GM10266 (cell line): ENCODE data around the gene FUT3.

ENCODE experiments used
- DNase-seq: peaks from one replicate; pipeline ENCODE4 v3.0.0; 2012; ENCODE audit errors: extremely low spot score
- TF ChIP-seq, protein P1 (sequence below): IDR thresholded peaks from 2 replicates; pipeline ENCODE4 v1.5.1; 2012; ENCODE audit warnings: mild to moderate bottlenecking, low read depth; ENCODE audit not compliant: control insufficient read depth, insufficient read depth; ENCODE audit errors: missing control alignments

Gene FUT3

DNA sequence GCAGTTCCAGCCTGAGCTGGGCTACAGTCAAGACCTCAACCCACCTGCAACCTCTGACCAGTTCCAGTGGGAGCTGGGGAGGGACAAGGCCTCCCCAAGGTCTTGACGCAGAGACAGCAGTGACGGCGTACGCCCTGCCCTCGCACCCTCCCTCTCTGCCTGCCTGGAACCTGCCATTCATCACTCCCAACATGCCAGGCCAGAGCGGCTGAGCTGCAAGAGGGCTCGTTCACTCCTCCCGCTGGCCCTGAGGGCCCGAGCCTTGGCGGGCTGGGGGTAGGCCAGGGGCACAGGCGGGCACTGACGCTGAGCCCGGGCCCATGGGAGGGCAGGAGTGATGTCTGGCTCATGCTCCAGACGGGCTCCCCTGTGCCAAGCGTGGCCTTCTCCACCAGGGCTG lies 44.2 kb upstream of the FUT3 start:
- DNase-seq, result no peak
- TF ChIP-seq, protein P1, sequence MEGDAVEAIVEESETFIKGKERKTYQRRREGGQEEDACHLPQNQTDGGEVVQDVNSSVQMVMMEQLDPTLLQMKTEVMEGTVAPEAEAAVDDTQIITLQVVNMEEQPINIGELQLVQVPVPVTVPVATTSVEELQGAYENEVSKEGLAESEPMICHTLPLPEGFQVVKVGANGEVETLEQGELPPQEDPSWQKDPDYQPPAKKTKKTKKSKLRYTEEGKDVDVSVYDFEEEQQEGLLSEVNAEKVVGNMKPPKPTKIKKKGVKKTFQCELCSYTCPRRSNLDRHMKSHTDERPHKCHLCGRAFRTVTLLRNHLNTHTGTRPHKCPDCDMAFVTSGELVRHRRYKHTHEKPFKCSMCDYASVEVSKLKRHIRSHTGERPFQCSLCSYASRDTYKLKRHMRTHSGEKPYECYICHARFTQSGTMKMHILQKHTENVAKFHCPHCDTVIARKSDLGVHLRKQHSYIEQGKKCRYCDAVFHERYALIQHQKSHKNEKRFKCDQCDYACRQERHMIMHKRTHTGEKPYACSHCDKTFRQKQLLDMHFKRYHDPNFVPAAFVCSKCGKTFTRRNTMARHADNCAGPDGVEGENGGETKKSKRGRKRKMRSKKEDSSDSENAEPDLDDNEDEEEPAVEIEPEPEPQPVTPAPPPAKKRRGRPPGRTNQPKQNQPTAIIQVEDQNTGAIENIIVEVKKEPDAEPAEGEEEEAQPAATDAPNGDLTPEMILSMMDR, result no peak

DNA sequence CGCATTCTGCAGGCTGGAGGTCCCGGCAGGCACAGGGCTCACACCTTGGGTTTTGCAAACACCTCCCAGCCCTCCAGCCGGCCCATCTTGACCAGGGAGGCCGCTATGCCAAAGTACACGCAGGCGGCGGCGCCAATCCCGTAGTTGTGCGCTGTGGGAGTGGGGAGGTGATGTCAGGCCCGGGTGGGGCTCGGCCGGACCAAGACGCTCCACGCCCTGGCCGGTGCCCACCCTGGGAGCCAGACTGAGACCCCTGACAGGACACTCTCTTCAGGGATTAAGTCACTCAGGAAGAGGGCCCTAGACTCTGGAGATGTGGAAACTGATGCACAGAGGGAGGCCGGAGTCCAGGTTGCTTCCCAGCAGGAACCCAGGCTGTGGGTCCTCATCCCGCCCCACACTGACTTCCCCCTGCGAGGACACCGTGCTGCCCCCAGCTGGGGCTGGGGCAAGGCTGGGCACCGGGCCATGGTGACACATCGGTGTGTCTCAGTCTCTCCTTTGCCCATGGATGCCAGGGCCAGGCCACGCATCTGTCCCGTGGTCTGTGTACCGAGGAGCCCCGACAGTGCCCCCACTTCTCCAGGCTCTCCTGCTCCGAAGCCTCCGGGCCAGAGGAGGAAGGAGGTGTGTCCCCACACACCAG lies 43.6 kb upstream of the FUT3 start:
- TF ChIP-seq, protein P1, result no peak
- DNase-seq, result no peak

DNA sequence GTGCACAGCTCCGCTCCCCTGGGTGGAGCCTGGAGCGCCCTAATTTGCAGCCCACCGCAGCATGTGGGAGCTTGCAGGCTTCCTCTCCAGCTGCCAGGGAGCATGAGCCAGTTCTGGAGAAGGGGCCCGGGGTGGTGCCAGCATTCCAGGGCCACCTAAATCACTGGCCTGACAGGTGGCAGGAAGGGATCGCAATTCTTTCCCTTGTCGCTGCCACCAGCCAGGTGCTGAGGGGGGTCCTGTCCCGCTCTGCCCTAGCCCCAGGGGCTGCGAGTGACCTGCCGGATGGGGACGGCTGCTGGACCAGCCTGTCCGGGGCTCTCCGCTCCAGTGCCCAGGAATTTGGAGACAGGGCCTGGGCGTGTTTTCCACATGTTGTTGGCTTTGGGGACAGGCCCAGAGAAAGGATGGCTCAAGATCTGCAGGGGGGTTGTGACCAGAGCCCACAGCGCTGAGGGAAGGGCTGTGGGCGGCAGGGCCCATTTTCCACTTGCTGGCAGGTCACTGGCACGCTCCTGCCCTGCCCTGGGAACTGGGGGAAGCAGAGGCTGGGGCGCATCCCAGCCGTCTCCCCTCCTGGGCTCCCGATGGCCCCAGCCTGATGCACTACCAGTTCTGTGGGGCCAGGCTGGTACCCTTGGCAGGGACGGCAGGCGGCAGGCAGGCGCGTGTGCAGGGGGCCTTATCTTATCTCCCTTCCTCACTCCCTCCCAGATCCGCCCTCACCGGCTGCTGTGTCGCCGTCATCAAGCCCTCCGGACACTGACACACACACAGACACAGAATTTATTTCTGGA lies 42.9 kb upstream of the FUT3 start:
- TF ChIP-seq, protein P1, result no peak

DNA sequence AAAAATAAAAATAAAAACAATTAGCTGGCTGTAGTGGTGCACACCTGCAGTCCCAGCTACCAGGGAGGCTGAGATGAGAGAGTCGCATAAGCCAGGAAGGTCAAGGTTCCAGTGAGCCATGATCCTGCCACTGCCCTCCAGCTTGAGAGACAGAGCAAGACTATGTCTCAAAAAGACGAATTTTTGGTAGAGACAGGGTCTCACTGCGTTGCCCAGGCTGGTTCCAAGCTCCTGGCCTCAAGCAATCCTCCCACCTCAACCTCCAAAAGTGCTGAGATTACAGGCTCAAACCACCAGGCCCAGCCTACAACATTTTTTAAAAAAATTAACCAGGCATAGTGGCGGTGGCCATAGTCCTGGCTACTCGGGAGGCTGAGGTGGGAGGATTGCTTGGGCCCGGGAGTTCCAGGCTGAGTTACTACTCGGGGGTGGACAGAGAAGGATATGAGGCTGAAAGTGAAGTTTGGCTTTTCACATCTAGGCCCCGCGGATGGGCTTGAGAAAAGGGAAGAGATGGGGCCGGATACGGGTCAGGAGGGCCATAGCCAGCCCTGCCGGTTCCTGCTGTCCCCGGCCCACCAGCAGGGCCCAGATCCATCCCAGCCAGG lies 42.2 kb upstream of the FUT3 start:
- DNase-seq, result no peak
- TF ChIP-seq, protein P1, result no peak

More for the DNA sequence above, 42.9 kb upstream of the FUT3 start:
- no peak for DNase-seq

DNA sequence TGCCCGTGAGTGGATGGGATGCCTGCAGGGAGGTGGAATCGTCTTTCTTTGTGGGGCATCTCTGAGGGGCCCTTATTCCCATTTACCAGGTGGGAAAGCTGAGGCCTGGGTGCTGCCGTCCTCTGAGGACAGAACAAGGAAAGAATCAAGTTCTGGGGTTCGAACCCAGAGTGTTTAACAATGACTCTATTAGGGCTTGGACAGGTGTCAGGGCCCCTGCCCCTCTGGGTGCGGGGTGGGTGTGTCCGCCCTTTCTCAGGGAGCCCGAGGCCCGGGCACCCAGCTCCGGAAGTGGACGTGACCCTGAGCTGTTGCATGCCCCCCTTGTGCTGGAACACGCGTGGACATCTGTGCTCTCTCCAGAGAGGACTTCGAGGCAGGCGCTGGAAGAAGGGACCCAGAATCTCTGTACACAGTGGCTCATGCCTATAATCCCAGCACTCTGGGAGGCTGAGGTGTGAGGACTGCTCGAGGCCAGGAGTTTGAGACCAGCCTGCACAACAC lies 41.6 kb upstream of the FUT3 start:
- DNase-seq, result no peak
- TF ChIP-seq, protein P1, result no peak

DNA sequence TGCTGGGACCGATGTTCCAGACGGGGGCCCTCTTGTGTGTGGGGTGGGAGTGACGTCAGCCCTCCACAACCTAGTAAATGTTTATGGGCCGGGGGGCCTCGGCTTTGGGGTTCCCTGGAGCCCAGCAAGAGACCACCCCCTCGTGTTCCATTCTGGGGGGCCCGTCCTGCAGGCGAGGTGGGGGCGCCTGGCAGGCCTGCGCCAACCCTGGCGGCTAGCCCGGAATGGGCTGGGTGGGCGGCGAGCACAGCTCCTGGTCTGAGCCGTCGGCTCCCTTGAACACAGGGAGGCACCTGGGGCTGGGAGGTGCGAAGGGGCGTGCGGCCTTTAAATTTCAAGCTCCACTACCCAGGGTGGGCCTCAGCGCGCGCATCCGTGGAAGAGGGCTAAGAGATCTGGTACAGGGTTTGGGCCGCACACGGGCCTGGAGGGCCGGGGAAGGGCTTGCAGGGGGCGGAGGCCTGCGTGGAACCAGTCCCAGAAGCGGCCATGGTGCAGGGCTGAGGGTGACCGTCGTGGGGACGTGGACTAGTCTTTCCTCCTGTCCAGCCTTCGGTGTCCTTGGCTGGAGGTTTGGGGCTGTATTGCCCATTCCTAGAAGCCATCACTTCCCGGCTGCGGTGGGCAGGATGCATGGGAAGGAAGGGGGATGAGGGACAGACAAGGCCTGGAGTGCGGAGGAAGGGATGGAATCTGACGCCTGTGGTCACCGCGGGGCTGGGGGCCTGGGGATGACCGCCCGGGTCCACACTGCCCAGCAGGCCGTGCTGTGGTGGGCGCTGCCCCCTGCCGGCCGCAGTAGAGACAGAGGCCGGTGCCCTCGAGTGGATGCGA lies 40.9 kb upstream of the FUT3 start:
- DNase-seq, result peak; percentile 63
- TF ChIP-seq, protein P1, result peak; percentile 64
